ENCODE data around the gene ZNF468.
"Not testable (repeated sequence)": the region's sequence is repeated elsewhere in the genome, so short reads cannot be mapped to it uniquely, and the experiment has no call there.

ZNF468 gene

GRCh38 chr19:52857378-52858191 lies at the start of gene ZNF468:
Gene ZNF468, minus strand, starts transcription at chr19:52857619. Its CDS starts 3,347 bp downstream, at chr19:52854272.
- FAIRE-seq: not testable (repeated sequence)

DNA sequence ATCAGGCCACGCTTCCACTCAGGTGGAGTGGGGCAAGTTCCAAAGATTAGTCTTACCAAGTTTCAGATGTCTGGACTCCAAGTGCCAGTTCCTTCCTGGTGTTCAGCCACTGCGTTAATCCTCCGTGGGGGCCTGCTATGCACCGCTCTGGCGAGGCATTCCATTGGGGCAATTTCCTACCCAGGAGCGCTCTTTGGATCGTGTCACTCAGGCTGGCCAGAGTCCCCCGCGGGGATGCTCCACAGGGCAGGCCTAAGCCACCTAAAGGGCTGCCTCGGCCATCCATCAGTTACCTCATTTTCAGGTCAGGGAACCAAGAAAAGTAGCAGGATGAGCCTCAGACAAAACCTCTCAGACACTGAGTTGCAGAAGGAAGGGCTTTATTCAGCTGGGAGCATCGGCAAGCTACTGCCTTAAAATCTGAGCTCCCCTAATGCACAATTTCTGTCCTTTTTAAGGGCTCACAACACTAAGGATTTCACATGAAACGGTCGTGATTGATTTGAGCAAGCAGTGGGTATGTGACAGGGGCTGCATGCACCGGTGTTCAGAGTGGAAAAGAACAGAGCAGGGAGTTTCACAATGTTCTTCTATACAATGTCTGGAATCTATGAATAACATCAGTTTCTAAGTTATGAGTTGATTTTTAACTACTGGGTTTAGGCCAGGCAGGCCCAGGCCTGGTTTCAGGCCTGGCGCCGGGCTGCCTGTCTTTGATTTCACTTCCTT lies 46.8 kb upstream of the ZNF468 start:
- FAIRE-seq: not testable (repeated sequence)

- FAIRE-seq: no peak
Observed at GRCh38 chr19:52901842-52902241, 44.4 kb upstream of the ZNF468 start.

- not testable (repeated sequence) for FAIRE-seq
Observed at GRCh38 chr19:52898596-52898995, 41.2 kb upstream of the ZNF468 start.

GRCh38 chr19:52898101-52898500 lies 40.7 kb upstream of the ZNF468 start:
- FAIRE-seq: no peak

- no peak for FAIRE-seq
Observed at GRCh38 chr19:52897138-52897935, 39.9 kb upstream of the ZNF468 start, which contains the start of gene ZNF320. Gene ZNF320, minus strand, starts transcription at chr19:52897635. Its CDS starts 7,380 bp downstream, at chr19:52890255.

GRCh38 chr19:52896431-52897137 lies 39.2 kb upstream of the ZNF468 start:
- FAIRE-seq: no peak

GRCh38 chr19:52891336-52891735 lies 33.9 kb upstream of the ZNF468 start:
- FAIRE-seq: no peak

DNA sequence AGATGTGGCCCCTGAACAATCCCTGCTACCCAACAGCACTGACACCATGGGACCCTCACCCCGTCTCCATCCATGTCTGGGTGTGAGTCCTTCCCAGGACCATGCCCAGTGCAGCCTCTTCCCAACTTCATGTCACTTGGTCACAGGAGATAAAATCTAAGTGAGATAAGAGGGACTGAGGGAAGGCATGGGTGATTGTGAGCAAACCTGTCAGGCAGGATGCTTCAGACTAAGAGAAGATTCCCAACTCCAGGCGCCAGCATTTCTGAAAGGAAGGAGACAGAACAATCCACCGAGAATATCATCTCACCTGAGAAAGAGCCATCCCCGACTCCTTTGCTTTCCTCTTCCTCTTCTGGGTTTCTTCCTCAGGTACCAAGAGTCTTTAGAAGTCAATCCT lies 32.5 kb upstream of the ZNF468 start:
- FAIRE-seq: no peak

DNA sequence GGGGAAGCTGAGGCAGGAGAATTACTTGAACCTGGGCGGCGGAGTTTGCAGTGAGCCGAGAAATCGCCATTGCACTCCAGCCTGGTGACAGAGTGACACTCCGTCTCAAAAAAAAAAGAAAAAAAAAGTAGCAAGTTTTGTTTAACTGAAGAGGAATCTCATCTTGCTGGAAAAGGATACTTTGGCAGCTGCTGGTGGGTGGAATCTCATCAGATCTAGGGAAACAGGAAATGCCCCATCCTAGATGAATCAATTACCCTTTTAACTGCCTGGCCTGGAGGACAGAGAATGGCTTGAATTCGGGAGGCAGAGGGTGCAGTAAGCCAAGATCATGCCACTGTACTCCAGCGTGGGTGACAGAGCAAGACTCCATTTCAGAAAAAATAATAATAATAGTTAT lies 31.7 kb upstream of the ZNF468 start:
- FAIRE-seq: no peak

GRCh38 chr19:52880895-52881389 lies 23.5 kb upstream of the ZNF468 start:
- no peak for FAIRE-seq

DNA sequence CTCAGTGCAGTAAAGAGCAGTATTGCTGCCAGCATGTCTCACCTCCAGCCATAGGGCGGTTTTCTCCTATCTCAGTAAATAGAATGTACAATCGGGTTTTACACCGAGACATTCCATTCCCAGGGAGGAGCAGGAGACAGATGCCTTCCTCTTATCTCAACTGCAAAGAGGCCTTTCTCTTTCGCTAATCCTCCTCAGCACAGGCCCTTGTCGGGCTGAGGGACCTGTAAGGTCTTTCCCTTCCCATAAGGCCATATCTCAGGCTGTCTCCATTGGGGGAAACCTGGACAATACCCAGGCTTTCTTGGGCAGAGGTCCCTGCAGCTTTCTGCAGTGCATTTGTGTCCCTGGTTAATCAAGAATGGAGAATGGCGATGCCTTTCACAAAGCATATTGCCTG lies 15.6 kb upstream of the ZNF468 start:
- FAIRE-seq: not testable (repeated sequence)

DNA sequence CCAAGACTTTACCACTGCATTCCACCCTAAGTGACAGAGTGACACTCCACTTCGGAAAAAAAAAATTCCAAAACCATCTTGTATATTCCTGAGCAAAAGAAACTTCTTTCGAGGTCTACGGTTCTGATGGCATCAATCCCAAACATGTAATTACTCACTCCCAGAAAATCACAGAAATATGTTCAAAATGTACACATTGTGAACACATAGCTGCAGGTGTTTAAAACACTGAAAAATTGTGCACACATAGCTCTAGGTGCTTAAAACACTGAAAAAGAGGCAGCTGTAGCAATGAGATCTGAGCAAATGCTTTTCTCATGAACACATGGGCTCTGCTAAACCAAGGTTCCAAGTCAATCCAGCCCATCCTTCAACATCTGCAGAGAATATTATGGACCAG lies 14.0 kb upstream of the ZNF468 start:
- no peak for FAIRE-seq

DNA sequence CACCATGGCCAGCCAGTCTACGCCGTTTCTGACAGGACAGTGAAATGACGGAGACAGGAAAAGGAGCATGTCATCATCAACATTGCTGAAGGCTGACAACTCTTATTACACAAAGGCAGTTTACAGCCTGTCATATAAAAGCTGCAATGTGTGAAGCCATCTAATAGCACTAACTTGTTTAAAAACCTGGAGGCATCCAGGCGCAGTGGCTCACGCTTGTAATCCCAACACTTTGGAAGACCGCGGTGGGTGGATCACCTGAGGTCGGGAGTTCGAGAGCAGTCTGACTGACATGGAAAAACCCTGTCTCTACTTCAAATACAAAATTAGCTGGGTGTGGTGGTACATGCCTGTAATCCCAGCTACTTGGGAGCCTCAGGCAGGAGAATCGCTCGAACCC lies 10.6 kb upstream of the ZNF468 start:
- not testable (repeated sequence) for FAIRE-seq

GRCh38 chr19:52856540-52857377 lies 660 bp downstream of the ZNF468 start:
- FAIRE-seq: not testable (repeated sequence)

GRCh38 chr19:52847352-52847751 lies 10.1 kb downstream of the ZNF468 start:
- FAIRE-seq: not testable (repeated sequence)

- FAIRE-seq: not testable (repeated sequence)
Observed at GRCh38 chr19:52840825-52841465, 16.5 kb downstream of the ZNF468 start.

GRCh38 chr19:52834289-52834688 lies 23.1 kb downstream of the ZNF468 start:
- not testable (repeated sequence) for FAIRE-seq

DNA sequence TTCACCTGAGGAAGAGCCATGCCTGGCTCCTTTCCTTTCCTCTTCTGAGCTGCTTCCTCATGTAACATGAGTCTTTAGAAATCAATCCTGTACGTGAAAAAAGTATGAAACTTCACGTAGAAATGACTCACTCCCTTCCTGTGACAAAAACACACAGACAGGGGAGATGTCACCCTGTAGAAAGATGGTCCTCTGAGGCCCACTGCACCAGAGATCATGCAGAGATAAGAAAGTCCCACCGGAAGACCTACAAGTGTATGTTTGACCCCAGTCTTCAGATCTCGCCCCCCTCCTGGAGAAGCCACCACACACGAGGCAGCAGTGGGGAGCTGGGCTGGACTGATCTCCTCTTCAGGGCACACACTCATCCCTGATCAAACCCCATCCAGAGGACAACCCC lies 23.9 kb downstream of the ZNF468 start:
- FAIRE-seq: not testable (repeated sequence)

- FAIRE-seq: not testable (repeated sequence)
Observed at GRCh38 chr19:52829866-52830265, 27.6 kb downstream of the ZNF468 start.

GRCh38 chr19:52825765-52826164 lies 31.7 kb downstream of the ZNF468 start:
- FAIRE-seq: no peak

Measured in A204.1 (cell line).